Measurements from ENCODE around the gene BOK.
A peak's percentile ranks its signal among the peaks of the same experiment; 100 is the strongest.
"Not testable (repeated sequence)": the region's sequence is repeated elsewhere in the genome, so short reads cannot be mapped to it uniquely, and the experiment has no call there.

Gene BOK

GRCh38 chr2:241572915-241573651 lies 14.5 kb downstream of the BOK start:
- not testable (repeated sequence) for DNase-seq (ENCODE audit: low read depth, low spot score)

GRCh38 chr2:241573741-241574140 lies 15.2 kb downstream of the BOK start:
- no peak for DNase-seq (ENCODE audit: low read depth, low spot score)

- DNase-seq (ENCODE audit: low read depth, low spot score), result no peak
These were observed 16.5 kb downstream of the BOK start for GRCh38 chr2:241574911-241575623.

GRCh38 chr2:241575624-241576292 lies 17.2 kb downstream of the BOK start:
- DNase-seq (ENCODE audit: low read depth, low spot score), result no peak

- DNase-seq (ENCODE audit: low read depth, low spot score), result no peak
These were observed 17.7 kb downstream of the BOK start for GRCh38 chr2:241576293-241576654.

- peak; percentile 68 for DNase-seq (ENCODE audit: low read depth, low spot score)
These were observed 19.0 kb downstream of the BOK start for GRCh38 chr2:241577413-241578122.

GRCh38 chr2:241579281-241579680 lies 20.7 kb downstream of the BOK start:
- DNase-seq (ENCODE audit: low read depth, low spot score), result no peak

- no peak for DNase-seq (ENCODE audit: low read depth, low spot score)
These were observed 23.8 kb downstream of the BOK start for GRCh38 chr2:241582328-241582727.

- no peak for DNase-seq (ENCODE audit: low read depth, low spot score)
These were observed 24.3 kb downstream of the BOK start for GRCh38 chr2:241582806-241583205.

GRCh38 chr2:241584436-241584835 lies 25.9 kb downstream of the BOK start:
- peak; percentile 45 for DNase-seq (ENCODE audit: low read depth, low spot score)

GRCh38 chr2:241586564-241587264 lies 28.2 kb downstream of the BOK start:
- DNase-seq (ENCODE audit: low read depth, low spot score), result no peak

- DNase-seq (ENCODE audit: low read depth, low spot score), result not testable (repeated sequence)
These were observed 31.3 kb downstream of the BOK start for GRCh38 chr2:241589863-241590262.

- not testable (repeated sequence) for DNase-seq (ENCODE audit: low read depth, low spot score)
These were observed 32.2 kb downstream of the BOK start for GRCh38 chr2:241590496-241591455.

GRCh38 chr2:241592126-241592845 lies 33.7 kb downstream of the BOK start:
- no peak for DNase-seq (ENCODE audit: low read depth, low spot score)

GRCh38 chr2:241593271-241593670 lies 34.7 kb downstream of the BOK start:
- DNase-seq (ENCODE audit: low read depth, low spot score), result no peak

GRCh38 chr2:241595600-241596140 lies 37.1 kb downstream of the BOK start:
- no peak for DNase-seq (ENCODE audit: low read depth, low spot score)

GRCh38 chr2:241597561-241597960 lies 39.0 kb downstream of the BOK start:
- DNase-seq (ENCODE audit: low read depth, low spot score), result no peak

GRCh38 chr2:241598061-241598460 lies 39.5 kb downstream of the BOK start:
- no peak for DNase-seq (ENCODE audit: low read depth, low spot score)

- no peak for DNase-seq (ENCODE audit: low read depth, low spot score)
These were observed 39.9 kb downstream of the BOK start for GRCh38 chr2:241598487-241598886.
